ENCODE results near the gene USPL1.

USPL1 gene

GRCh38 chr13:30697177-30697953, 79.6 kb downstream of the USPL1 start:
- no peak for DNase-seq (ENCODE audit: low spot score)

GRCh38 chr13:30697996-30698401, 80.3 kb downstream of the USPL1 start:
- DNase-seq (ENCODE audit: low spot score), result no peak

GRCh38 chr13:30698488-30699005, 80.8 kb downstream of the USPL1 start:
- DNase-seq (ENCODE audit: low spot score), result no peak

GRCh38 chr13:30700364-30700763, 82.6 kb downstream of the USPL1 start:
- no peak for DNase-seq (ENCODE audit: low spot score)

- no peak for DNase-seq (ENCODE audit: low spot score)
Observed at GRCh38 chr13:30702006-30702405, 84.3 kb downstream of the USPL1 start.

- DNase-seq (ENCODE audit: low spot score), result no peak
Observed at GRCh38 chr13:30704596-30704995, 86.9 kb downstream of the USPL1 start.

GRCh38 chr13:30705680-30706079, 88.0 kb downstream of the USPL1 start:
- no peak for DNase-seq (ENCODE audit: low spot score)

GRCh38 chr13:30708541-30708940, 90.8 kb downstream of the USPL1 start:
- DNase-seq (ENCODE audit: low spot score), result no peak
